GM19351 (cell line): ENCODE results near the gene KCNMA1.

Experiments
- ATAC-seq: cut with Tn5 transposase; IDR thresholded peaks from one replicate; pipeline ENCODE4 v1.9.1; 2021; ENCODE audit warnings: mild to moderate bottlenecking, moderate library complexity; ENCODE audit not compliant: unreplicated experiment

Gene KCNMA1

GRCh38 chr10:77563638-77564270 lies 73.9 kb downstream of the KCNMA1 start:
- ATAC-seq, result no peak

GRCh38 chr10:77562742-77563141 lies 74.9 kb downstream of the KCNMA1 start:
- ATAC-seq, result no peak

- no peak for ATAC-seq
Measured at GRCh38 chr10:77561991-77562390, 75.6 kb downstream of the KCNMA1 start.

GRCh38 chr10:77560471-77560870 lies 77.1 kb downstream of the KCNMA1 start:
- ATAC-seq, result no peak

- no peak for ATAC-seq
Measured at GRCh38 chr10:77560052-77560451, 77.6 kb downstream of the KCNMA1 start.

GRCh38 chr10:77556990-77557601 lies 80.5 kb downstream of the KCNMA1 start:
- ATAC-seq, result no peak

- no peak for ATAC-seq
Measured at GRCh38 chr10:77555591-77556212, 81.9 kb downstream of the KCNMA1 start.

- ATAC-seq, result no peak
Measured at GRCh38 chr10:77554996-77555397, 82.6 kb downstream of the KCNMA1 start.

GRCh38 chr10:77553966-77554365 lies 83.6 kb downstream of the KCNMA1 start:
- no peak for ATAC-seq

- ATAC-seq, result no peak
Measured at GRCh38 chr10:77553311-77553710, 84.3 kb downstream of the KCNMA1 start.

- ATAC-seq, result no peak
Measured at GRCh38 chr10:77552252-77552651, 85.4 kb downstream of the KCNMA1 start.

GRCh38 chr10:77550378-77550777 lies 87.2 kb downstream of the KCNMA1 start:
- no peak for ATAC-seq

GRCh38 chr10:77548671-77549070 lies 88.9 kb downstream of the KCNMA1 start:
- ATAC-seq, result no peak

- no peak for ATAC-seq
Measured at GRCh38 chr10:77548157-77548556, 89.5 kb downstream of the KCNMA1 start.

GRCh38 chr10:77547307-77548050 lies 90.1 kb downstream of the KCNMA1 start:
- ATAC-seq, result no peak

GRCh38 chr10:77546042-77546441 lies 91.6 kb downstream of the KCNMA1 start:
- ATAC-seq, result no peak

GRCh38 chr10:77545585-77545984 lies 92.0 kb downstream of the KCNMA1 start:
- no peak for ATAC-seq

GRCh38 chr10:77544617-77545016 lies 93.0 kb downstream of the KCNMA1 start:
- no peak for ATAC-seq

GRCh38 chr10:77542710-77543259 lies 94.8 kb downstream of the KCNMA1 start:
- ATAC-seq, result no peak

GRCh38 chr10:77541944-77542343 lies 95.7 kb downstream of the KCNMA1 start:
- no peak for ATAC-seq

- no peak for ATAC-seq
Measured at GRCh38 chr10:77541247-77541646, 96.4 kb downstream of the KCNMA1 start.
